DMS79 (cell line): ENCODE data around the gene FOXK2.
A peak's percentile ranks its signal among the peaks of the same experiment; 100 is the strongest.

Experiments
- DNase-seq: peaks from one replicate; lab custom pipeline; 2025; lab: John Stamatoyannopoulos, UW

FOXK2 gene

DNA sequence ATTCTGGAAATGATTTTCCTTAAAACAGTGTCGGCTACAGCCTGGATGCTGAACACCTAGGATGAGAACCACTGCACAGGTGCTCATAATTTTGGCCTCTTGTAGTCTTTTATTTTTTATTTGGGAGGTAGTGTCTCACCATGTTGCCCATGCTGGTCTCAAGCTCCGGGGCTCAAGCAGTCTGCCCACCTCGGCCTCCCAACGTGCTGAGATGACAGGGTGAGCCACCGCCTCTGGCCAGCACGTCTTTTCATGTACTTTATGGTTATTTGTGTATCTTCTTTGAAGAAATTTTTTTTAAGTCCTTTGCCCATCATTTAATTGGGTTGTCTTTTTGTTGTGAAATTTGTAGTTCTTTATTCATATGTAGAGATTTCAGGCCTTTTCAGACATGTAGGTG, 70.7 kb downstream of the FOXK2 start:
- no peak for DNase-seq

DNA sequence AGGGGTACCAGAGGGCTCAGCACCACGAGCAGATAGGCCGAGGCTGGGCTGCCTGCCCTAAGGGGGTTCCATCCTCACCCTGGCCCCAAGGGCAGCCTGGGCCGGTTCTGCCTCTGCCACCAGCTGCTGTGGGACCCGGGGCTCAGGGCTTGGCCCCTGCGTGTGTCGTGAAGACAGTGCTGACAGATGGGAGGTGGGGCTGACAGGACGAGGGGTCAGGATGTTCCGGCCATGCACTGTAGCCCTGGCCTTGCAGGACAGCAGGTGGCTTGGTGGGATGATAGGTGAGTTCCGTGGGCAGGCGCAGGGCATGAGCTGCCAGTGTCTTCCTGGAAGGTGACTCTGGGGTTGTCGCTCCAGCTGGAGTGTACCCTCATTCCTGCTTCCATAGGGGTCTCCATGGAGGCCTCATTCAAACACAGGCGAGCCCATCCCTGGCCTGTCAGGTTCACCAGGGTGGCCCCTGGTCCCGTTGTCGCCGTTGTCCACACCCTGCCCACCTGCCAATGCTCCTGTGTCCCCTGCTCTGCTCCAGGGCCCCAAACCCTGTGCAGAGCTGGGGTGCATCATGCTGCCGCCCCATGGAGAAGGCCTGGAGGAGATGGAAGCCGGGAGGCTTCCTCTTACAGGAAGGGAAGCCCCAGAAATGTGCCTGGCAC, 71.5 kb downstream of the FOXK2 start:
- no peak for DNase-seq

DNA sequence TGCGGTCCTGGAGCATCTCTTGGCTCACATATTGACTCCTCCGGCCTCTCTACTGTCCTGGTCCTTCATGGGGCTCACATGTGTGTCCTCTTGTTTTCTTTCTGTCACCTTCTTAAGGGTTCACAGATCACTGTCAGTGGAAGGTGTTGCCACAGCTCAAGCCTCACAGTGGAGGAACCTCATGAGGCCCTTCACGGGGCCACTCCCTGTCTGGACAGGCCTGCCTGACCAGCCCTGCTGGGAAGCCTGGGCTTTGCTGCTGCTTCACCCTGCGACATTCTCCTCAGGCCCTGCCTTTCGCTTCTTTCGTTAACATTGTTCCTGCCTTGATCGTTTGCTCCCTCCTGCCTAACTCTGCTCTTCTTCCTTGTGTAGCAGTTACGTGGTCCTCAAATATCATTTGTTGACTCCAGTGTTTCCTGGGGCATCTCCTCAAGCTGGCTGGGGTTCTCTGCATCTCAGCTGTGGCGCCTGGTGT, 72.8 kb downstream of the FOXK2 start:
- DNase-seq: no peak

DNA sequence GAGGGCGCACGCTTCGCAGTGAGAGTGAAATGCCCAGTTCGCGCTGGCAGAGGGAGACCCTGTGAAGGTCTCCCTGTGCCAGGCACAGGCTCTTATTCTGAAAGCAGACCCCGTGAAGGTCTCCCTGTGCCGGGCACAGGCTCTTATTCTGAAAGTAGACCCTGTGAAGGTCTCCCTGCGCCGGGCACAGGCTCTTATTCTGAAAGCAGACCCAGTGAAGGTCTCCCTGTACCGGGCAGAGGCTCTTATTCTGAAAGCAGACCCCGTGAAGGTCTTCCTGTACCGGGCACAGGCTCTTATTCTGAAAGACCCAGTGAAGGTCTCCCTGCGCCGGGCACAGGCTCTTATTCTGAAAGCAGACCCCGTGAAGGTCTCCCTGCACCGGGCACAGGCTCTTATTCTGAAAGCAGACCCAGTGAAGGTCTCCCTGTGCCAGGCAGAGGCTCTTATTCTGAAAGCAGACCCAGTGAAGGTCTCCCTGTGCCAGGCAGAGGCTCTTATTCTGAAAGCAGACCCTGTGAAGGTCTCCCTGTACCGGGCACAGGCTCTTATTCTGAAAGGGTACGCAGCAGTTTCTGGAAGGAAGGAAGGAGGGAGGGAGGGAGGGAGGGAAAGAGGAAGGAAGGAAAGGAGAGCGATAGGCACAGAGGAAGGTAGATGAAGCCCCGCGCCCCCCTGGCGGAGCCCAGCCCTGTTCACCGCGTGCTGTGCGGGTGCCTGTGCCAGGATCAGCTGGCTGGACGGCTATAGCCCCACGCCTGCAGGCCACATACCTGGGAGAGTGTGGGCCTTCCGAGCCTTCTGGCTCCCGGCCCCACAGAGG, 73.4 kb downstream of the FOXK2 start:
- DNase-seq: peak; percentile 43

DNA sequence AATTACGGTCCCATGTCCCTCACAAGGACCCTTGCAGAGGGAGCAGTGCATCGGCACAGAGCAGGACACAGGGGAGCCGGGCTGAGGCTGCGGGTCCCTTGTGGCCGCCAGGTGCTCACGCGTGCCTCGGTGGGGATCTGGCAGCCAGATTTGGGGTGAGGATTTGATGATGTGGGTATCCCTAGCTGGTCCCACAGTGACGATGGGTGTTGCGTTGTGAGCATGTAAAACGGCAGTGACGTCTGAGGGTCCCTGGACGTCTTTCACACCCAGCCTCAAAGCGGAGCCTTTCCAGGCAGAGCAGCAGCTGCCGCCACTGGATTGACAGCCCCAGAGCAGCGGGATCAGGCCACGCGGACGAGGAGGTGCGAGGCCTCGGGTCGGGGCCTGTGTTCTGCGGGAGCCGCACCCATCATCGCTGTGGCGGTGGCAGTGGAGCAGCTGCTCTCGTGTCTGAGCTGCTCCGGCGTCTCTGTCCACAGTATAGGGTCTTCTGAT, 74.1 kb downstream of the FOXK2 start:
- no peak for DNase-seq

DNA sequence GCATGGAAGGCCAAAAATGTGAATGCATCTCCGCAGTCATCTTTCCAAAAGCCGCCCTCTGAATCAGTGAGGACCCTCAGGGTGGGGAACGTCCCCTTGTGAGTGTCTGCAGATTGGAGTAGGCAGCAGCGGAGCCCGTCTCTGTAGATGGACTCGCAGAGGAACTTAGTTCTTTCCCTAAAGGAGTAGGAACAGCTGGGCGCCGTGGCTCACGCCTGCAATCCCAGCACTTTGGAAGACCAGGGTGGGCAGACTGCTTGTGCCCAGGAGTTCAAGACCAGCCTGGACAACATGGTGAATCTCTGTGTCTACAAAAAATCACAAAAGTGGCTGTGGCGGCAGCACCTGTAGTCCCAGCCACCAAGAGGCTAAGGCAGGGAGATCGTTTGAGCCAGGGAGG, 75.0 kb downstream of the FOXK2 start:
- no peak for DNase-seq

DNA sequence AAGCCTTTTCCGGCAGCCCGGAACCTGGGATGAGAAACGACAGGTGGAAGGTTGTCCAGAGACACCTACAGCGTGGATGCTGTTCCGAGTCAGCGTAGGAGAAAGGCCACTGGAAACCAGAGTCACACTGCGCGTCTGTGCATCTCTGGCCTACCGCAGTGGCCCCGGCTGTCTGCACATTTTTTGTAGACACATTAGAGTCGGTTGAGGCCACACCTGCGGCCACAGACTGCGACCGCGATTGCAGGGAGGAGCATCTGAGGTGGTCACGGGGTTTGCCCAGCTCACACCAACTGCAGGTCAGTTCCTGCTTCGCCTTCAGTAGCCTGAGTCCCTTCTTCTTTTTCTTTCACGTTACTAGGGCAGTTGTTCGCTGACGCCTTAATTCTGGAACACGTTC, 76.4 kb downstream of the FOXK2 start:
- DNase-seq: no peak

DNA sequence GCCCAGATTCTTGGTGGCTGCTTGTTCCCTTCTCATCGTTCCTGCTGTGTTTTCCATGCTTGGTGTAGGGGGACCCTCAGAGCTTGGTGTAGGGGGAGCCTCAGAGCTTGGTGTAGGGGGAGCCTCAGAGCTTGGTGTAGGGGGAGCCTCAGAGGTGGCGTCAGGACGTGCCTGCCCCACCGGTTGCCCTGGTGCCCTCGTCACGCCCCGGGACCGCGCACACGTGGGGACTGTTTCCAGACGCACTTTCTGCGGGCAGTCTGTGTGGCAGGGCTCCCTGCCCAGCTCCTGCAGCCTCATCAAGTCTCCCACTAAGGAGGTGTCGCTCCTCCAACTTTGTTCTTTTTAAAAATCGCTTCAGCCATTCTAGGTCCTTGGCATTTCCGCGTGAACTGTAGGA, 76.8 kb downstream of the FOXK2 start:
- no peak for DNase-seq

DNA sequence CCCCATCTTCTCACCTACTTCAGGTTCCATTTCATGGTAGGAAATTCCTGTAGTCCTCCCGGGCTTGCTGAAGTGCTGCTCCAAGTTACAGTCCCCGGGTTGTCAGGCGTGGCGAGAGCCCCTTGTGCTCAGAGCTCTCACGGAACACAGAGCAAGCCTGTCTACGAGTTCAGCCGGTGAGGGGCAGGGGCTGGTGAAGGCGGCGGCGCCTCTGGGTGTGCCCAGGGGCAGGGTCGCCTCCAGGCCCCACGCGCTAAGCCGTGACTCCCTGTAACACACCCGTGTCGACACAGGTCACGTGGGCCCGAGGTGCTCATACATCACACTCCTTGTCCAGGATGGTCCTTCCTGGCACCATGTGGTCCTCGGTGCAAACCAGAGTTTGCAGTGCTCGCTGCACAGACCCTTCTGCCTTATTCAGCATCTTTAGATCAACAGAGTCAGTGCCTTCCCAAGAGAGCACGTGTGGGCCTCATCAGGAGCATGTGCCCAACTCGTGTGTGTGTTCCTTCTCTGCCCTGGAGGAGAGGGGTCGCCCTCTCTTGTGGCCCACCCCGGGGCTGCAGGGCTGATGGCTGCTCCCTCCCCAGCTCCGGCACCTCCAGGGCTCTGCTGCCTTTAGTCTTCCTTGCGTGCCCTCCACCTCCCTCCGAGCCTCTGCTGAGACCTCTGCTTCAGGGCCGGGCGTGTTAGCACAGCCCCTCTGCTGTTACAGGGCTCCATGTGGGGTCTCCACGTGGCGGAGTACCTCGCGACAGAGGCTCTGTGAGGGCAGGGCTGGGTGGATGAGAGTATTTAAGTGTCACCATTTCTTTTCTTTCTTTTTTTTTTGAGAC, 77.5 kb downstream of the FOXK2 start:
- DNase-seq: no peak

DNA sequence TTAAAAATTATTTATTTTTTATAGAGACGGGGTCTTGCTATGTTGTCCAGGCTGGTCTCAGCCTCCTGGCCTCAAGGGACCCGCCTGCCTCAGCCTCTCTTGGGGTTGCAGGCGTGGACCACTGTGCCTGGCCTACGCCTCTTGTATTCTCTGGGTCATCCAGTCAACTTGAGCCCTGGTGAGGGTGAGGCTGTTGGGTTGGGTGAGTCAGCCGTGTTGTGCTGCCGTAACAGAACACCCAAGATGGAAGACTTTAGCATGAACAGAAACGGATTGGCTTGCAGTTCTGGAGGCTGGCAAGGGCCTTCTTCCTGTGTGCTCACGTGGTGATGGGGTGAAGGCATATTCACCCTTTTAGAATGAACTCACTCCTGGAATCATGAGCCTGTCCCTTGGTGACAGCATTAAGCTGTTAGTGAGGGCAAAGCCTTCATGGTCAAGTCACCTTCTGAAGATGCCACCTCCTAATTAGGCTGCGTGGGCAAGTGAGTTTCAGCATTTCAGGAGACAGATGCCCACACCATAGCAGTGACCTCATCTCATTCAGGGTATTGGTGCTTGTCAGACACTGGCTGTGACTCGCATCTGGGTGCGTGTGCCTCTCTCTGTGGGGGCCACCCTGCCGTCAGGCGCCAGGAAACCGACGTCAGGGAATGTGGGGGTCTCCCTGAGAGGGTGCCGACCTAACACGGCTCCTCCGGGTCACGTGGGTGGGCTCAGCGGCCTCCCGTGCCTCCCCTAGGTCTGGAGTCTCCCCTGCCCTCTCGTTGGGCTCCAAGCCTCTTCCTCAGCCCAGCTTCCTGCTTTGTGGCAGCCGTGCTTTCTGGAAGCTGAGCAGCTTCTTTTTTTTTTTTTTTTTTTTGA, 79.0 kb downstream of the FOXK2 start:
- DNase-seq: no peak

DNA sequence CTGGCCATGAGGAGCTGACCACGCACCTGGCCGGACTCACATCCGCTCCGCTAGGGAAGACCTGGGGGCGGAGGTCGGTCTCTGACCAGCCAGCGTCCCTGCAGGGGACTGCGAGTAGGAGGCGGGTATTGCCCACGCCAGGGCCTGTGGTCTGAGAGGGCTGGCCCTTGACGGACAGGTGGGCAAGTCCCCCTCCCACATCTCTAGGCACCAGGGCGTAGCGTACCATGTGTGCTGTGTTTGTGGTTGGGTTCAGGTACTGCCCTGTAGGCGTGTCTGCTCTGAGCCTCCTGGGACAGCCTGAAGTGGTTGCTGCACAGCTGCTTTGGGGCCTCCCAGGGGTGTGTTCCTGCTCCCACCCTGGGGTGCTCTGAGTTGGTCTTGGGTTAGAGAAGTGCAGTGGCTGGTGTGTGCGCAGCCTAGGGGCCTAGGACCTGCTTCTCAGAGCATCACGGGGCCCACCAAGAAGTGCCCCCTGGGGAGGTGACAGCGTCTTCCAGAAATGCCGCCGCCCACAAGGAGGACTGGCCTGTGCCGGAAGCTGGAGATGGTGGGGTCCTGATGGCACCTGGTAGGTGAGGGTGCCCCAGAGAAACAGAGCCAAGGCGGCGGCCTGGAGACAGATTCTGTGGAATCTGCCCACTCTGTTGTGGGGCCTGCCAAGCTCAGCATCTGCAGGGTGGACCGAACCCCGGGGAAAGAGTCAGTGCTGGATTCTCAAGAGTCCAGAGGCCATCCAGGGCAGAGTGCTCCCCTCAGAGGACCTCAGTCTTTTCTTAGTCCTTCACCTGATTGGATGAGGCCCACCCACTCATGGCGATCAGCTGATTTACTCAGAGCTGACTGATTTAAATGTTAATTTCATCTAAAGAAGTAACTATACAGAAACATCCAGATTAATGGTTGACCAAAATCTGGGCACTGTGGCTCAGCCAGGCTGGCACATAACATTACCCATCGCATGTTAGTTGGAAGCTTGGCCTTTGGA, 80.4 kb downstream of the FOXK2 start:
- DNase-seq: no peak

DNA sequence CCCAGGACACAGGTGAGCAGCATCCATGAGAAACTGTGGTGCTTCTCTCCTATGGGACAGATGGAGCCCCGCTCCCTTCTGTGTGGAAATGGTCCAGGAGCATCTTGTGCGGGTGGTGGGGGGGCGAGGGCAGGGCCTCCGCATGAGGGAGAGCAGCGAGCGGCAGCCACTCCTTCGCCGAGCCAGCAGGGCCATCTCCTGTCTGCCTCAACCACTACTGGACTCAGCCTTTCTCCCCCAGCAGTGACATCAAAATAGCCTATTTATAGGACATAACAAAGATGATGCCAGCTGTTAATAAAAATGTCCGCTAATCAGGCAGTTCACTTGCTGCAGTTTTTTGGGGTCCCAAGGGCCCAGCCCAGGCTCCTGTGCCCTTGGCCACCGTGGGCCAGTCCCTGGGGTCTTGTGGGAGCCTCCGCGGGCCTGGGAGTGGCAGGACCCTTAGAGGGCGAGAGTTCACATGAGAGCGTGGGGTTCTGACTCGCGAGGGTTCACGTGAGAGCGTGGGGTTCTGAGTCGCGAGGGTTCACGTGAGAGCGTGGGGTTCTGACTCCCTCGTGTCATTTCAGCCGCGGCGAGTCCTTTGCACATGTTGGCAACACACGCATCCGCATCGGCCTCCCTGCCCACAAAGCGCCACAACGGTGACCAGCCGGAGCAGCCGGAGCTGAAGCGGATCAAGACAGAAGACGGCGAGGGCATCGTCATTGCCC, 81.4 kb downstream of the FOXK2 start:
- no peak for DNase-seq

DNA sequence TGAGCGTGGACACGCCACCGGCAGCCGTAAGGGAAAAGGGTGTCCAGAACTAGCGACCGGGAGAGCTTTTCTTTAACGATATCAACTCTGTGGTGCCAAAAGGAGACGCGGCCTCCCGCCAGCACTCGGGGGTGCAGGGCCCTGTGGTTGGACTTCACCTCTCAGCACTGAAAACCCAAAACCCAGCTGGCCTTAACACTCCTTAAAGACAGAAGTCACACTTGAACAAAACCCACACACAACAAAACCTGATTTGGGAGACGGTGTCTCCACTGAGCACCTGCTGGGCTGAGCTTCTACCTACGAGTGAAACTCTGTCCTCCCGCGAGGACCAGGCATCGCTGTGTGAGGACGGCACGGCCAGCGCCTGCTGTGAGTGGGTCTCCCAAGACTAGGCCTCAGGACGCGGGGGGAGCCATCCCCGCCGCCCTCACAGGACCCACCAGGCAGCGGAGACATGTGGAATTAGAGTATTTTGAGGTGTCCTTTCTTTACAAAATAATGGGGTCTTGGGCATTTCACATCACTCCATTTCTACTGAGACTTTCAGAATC, 82.0 kb downstream of the FOXK2 start:
- no peak for DNase-seq

DNA sequence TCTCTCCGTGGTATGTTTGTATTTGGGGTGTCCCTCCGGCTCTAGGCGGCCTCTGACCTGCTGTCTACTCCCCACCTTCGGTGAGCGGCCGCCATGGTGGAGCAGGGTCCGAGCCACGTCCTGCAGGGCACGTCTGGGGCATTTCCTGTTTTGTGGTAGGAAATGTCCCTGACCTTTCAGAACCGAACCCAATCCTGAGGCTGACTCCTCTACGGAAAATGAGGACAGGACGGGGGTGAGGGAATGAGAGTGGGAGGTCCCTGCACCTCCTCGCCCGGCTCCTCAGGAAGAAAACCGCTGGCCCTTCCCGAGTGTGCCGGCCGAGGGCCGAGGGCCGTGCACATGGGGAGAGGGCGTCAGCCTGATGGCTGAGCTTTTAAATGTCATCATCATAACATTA, 83.0 kb downstream of the FOXK2 start:
- no peak for DNase-seq

DNA sequence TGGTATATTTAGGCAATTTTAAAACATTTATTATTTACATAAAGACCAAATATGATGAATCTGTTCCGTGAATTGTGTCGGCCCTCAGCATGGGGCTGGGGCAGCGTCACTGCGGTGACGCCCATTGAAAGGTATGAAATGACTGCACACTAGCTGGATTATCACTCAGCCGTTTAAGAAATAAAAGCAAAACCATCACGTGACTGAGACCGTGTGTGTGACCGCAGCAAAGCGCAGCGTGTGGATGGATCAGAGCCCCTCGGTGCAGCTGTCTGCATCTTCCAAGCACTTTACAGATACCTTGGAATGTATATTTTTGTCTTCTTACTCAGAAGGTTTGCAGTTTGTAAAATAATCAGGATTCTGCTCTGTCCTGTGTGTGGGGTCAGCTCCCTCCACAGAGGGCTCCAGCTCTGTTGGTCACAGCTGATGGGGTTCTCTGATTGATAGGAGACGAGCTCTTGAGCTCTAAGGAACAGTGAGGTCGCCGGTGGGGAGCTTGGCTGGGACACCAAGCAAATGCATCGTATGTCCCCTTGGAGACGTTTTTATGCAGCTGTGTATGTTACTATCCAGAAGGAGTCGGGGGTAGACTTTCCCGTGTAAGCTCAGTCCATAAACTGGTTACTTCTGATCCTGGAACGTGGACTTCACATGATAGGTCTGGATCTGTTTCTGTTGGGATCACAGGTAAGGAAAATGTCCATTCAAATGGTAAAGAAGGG, 83.6 kb downstream of the FOXK2 start:
- DNase-seq: no peak

DNA sequence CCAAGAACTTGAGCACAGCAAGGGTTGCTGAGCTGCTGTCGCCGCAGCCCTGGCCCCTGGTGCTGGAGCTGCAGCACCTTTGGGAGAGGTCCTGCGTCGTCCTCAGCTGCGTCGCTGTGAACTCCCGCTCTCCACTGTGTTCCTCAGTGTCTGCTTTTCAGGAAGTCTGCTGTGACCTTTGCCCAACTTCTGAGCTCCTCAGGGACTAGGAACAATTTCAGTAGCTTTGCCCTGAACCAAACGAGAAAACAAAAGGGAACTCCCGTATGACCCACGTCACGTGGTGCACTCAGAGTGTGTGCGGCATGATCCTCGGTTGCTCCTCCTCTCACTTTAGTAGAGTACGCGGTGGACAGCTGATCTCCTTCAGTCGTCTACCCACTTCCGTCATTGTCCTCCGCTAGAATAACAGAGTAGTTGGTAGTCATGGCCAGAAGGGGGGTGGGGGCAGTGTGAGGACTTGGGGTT, 84.5 kb downstream of the FOXK2 start:
- no peak for DNase-seq

DNA sequence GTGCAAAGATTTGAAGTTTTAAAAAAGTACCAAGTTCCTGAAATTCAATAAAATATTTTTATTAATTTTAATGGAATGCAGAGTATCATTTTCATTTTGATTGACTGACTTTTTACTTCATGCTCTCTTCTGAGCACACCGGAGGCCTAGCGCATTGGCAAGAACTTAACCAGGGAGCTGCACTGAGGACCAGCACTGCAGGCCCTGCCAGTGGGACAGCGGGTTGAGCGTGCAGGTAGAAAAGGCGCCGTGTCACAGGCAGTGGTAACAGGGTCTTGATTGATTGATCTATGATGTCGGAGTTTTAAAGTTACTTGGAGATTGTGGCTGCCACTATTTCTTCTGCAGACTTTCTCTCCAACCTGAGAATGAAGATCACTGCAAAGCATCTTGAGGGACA, 85.0 kb downstream of the FOXK2 start:
- no peak for DNase-seq

DNA sequence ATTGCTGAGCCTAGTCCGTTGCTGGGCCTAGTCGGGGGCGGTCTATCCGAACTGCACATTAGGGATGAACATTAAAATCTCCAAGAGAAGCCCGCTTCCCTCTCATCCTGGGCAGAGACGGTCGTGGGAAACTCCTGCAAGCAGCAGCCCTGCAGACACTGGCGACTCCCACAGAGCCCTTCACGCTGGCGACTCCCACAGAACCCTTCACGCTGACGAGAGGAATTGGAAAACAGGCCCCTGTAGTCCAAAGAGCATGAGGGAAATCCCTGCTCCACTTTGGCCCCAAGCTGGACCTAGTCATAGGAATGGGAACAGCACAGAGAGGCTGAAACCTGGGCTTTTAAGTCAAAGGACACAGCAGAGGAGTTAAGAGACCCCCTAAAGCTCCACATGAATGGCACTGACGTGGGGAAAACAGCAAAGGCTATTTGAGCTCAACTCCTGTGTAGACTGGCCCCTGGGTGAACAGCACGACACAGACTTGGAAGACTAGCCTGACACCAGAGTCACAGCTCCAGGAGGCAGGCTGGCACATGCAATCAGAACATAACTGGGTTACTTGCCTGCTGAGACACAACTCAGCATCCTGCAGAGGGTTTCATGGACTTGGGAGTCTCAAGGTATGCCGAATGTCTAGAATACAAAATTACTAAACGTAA, 86.5 kb downstream of the FOXK2 start:
- no peak for DNase-seq
